Liver (tissue), 9 donors: ENCODE measurements around the gene TTBK1. TPM values are rescaled to one million over a fixed set of nuclear protein-coding genes. Genes with fewer than 3 reads are reported as not detected.

ENCODE experiments used
- DNase-seq: peaks from one replicate; pipeline ENCODE4 v3.0.0-alpha.2; 2017; ENCODE audit warnings: low spot score
- H3K27ac ChIP-seq, 2 donors: one replicate each; pipeline ENCODE4 v1.7.0; 2013; ENCODE audit warnings: inconsistent platforms in 2 of 2, low read length in 2 of 2, control low read depth in 1 of 2, low read depth in 1 of 2, mild to moderate bottlenecking in 1 of 2
- H3K27me3 ChIP-seq, 4 donors: one replicate each; pipeline versions ENCODE4 v1.6.1 to v1.7.0; 2013; ENCODE audit warnings: low read length in 3 of 4, inconsistent platforms in 1 of 4, mild to moderate bottlenecking in 1 of 4, moderate library complexity in 1 of 4; ENCODE audit not compliant: control insufficient read depth in 4 of 4, insufficient read depth in 4 of 4
- H3K36me3 ChIP-seq, 4 donors: one replicate each; pipeline versions ENCODE4 v1.6.1 to v1.7.0; 2013; ENCODE audit warnings: low read length in 3 of 4, mild to moderate bottlenecking in 3 of 4, low read depth in 1 of 4, moderate library complexity in 1 of 4; ENCODE audit not compliant: control insufficient read depth in 4 of 4, insufficient read depth in 3 of 4
- H3K4me1 ChIP-seq, 4 donors: one replicate each; pipeline versions ENCODE4 v1.6.1 to v1.7.0; 2013; ENCODE audit warnings: low read length in 3 of 4, mild to moderate bottlenecking in 3 of 4, moderate library complexity in 1 of 4; ENCODE audit not compliant: control insufficient read depth in 4 of 4, insufficient read depth in 4 of 4
- H3K4me3 ChIP-seq, 3 donors: one replicate each; pipeline versions ENCODE4 v1.6.1 to v1.7.0; 2013; ENCODE audit warnings: low read length in 3 of 3, control low read depth in 1 of 3, low read depth in 1 of 3, mild to moderate bottlenecking in 1 of 3
- H3K9ac ChIP-seq, 2 donors: one replicate each; pipeline ENCODE4 v1.7.0; 2013; ENCODE audit warnings: low read length in 2 of 2, mild to moderate bottlenecking in 2 of 2, moderate library complexity in 2 of 2, control low read depth in 1 of 2, low read depth in 1 of 2
- H3K9me3 ChIP-seq, 4 donors: one replicate each; pipeline versions ENCODE4 v1.6.1 to v1.7.0; 2013; ENCODE audit warnings: low read length in 3 of 4; ENCODE audit not compliant: control insufficient read depth in 4 of 4
- CTCF ChIP-seq: fragments of 150-350 bp; IDR thresholded peaks from 2 replicates; pipeline ENCODE4 v1.5.1; 2017; ENCODE audit warnings: improper control_type of control experiment, low read depth, low read length; ENCODE audit not compliant: missing input control
- EGR1 ChIP-seq, 2 donors: IDR thresholded peaks; 2 replicates each; pipeline ENCODE4 v1.6.1; 2016 to 2018; ENCODE audit warnings: antibody characterized with exemption in 2 of 2, low read depth in 2 of 2
- FOXA1 ChIP-seq: IDR thresholded peaks from 2 replicates; pipeline ENCODE4 v1.6.1; 2016; ENCODE audit warnings: antibody characterized with exemption
- FOXA2 ChIP-seq: IDR thresholded peaks from 2 replicates; pipeline ENCODE4 v1.6.1; 2016; ENCODE audit warnings: antibody characterized with exemption
- GABPA ChIP-seq, 2 donors: IDR thresholded peaks in 1 of 2; conservative IDR thresholded peaks in 1 of 2; 2 replicates each; pipeline ENCODE4 v1.6.1; 2016; ENCODE audit warnings: antibody characterized with exemption in 2 of 2, mild to moderate bottlenecking in 1 of 2, moderate library complexity in 1 of 2
- HNF4A ChIP-seq, 2 donors: conservative IDR thresholded peaks; 2 replicates each; pipeline ENCODE4 v1.6.1; 2016; ENCODE audit warnings: antibody characterized with exemption in 2 of 2, mild to moderate bottlenecking in 2 of 2
- HNF4G ChIP-seq: IDR thresholded peaks from 2 replicates; pipeline ENCODE4 v1.6.1; 2016; ENCODE audit warnings: antibody characterized with exemption
- JUND ChIP-seq, 2 donors: IDR thresholded peaks; 2 replicates each; pipeline ENCODE4 v1.6.1; 2016; ENCODE audit warnings: antibody characterized with exemption in 2 of 2
- MAX ChIP-seq: IDR thresholded peaks from 2 replicates; pipeline ENCODE4 v1.6.1; 2016; ENCODE audit warnings: antibody characterized with exemption
- NR2F2 ChIP-seq: IDR thresholded peaks from 2 replicates; pipeline ENCODE4 v1.6.1; 2016; ENCODE audit warnings: antibody characterized with exemption
- RAD21 ChIP-seq, 2 donors: IDR thresholded peaks; 2 replicates each; pipeline ENCODE4 v1.6.1; 2016; ENCODE audit warnings: antibody characterized with exemption in 2 of 2, mild to moderate bottlenecking in 2 of 2
- REST ChIP-seq: IDR thresholded peaks from 2 replicates; pipeline ENCODE4 v1.6.1; 2016; ENCODE audit warnings: antibody characterized with exemption, mild to moderate bottlenecking
- RXRA ChIP-seq, 2 donors: IDR thresholded peaks; 2 replicates each; pipeline ENCODE4 v1.6.1; 2017 to 2018; ENCODE audit warnings: antibody characterized with exemption in 2 of 2, mild to moderate bottlenecking in 1 of 2
- SP1 ChIP-seq: IDR thresholded peaks from 2 replicates; pipeline ENCODE4 v1.6.1; 2018; ENCODE audit warnings: antibody characterized with exemption, mild to moderate bottlenecking
- ZBTB33 ChIP-seq: IDR thresholded peaks from 2 replicates; pipeline ENCODE4 v1.6.1; 2016; ENCODE audit warnings: antibody characterized with exemption
- WGBS: extraction: QIAGEN DNeasy Blood & Tissue Kit; methylation state at CpG from one replicate; pipeline ENCODE4 v1.1.7; 2013; 5-methylcytosine and 5-hydroxymethylcytosine counted together
- polyA plus RNA-seq, 2 donors: library from polyadenylated mRNA; stranded (reverse) in 1 of 2; unstranded in 1 of 2; fragments of 200-250 nt in 1 of 2; fragments of >200 nt in 1 of 2; fragmentation: Nextera tagmentation in 1 of 2; extraction: Ambion mirVana in 1 of 2; gene quantifications; one replicate each; pipeline versions ENCODE4 v1.2.1 to v1.2.3, GENCODE V29; 2013 to 2015
- total RNA-seq, 2 donors: library from RNA; depleted of rRNA; stranded (reverse); fragments of >200 nt; gene quantifications; one replicate each; pipeline ENCODE4 v1.2.3, GENCODE V29; 2014
- donor health status: healthy.
- donor health status: healthy.
- donor health status: healthy.
- donor health status: healthy.
- donor health status: healthy.

The TTBK1 gene
- total and polyA plus RNA-seq, 4 donors: 0.14 to 1.2 (median 0.44) TPM

- TF ChIP-seq RAD21 (IDR thresholded peaks at IDR 0.05): no peak
- no peak for TF ChIP-seq CTCF
- no peak for TF ChIP-seq RXRA (IDR thresholded peaks at IDR 0.05)
- no peak for TF ChIP-seq EGR1 (IDR thresholded peaks at IDR 0.05; ENCODE audit: low read depth in 2 of 2)
- no peak for TF ChIP-seq MAX
- no peak for TF ChIP-seq SP1
- no peak for TF ChIP-seq GABPA (IDR thresholded peaks at IDR 0.05 in 1 of 2, conservative IDR thresholded peaks at IDR 0.05 in 1 of 2)
- TF ChIP-seq REST: no peak
- H3K4me3 ChIP-seq: no peak overlapping the region
- no peaks in the 10 kb centered on the region for H3K9me3 ChIP-seq
- peaks cover 9 to 29% (median 9%) of the 10 kb centered on the region in 4 donors for H3K36me3 ChIP-seq
- H3K9ac ChIP-seq: no peak overlapping the region
- no peaks in the 10 kb centered on the region for H3K4me1 ChIP-seq
- no peak for DNase-seq
- WGBS: 92% methylated on average over 20 of the region's 20 CpGs
- H3K27ac ChIP-seq: no peak overlapping the region
- H3K27me3 ChIP-seq: no peaks in the 10 kb centered on the region
Observed at GRCh38 chr6:43221046-43221972, 22.0 kb upstream of the TTBK1 start.

- WGBS: 96% methylated on average over 15 of the region's 15 CpGs
- Histone ChIP-seq H3K27me3 (no peaks in the 10 kb centered on the region), H3K27ac (no peak overlapping the region), H3K9me3 (no peaks in the 10 kb centered on the region), H3K4me3 (no peak overlapping the region), H3K9ac (no peak overlapping the region), H3K36me3 (peaks cover 4 to 23% (median 8%) of the 10 kb centered on the region in 4 donors), H3K4me1 (no peaks in the 10 kb centered on the region)
- no peak for DNase-seq
- TF ChIP-seq SP1 (no peak), REST (no peak), HNF4A (conservative IDR thresholded peaks at IDR 0.05) (no peak), CTCF (no peak), FOXA2 (no peak), FOXA1 (no peak), NR2F2 (no peak), EGR1 (IDR thresholded peaks at IDR 0.05; ENCODE audit: low read depth in 2 of 2) (no peak), JUND (IDR thresholded peaks at IDR 0.05) (no peak), RAD21 (IDR thresholded peaks at IDR 0.05) (no peak), ZBTB33 (no peak), HNF4G (no peak)
Observed at GRCh38 chr6:43222418-43223059, 20.7 kb upstream of the TTBK1 start.
